Endodermal cell (in vitro differentiated cells): ENCODE results near the gene CBX8. TPM values are rescaled to one million over a fixed set of nuclear protein-coding genes. Genes with fewer than 3 reads are reported as not detected.
"Not testable (repeated sequence)": the region's sequence is repeated elsewhere in the genome, so short reads cannot be mapped to it uniquely, and the experiment has no call there.

ENCODE experiments used
- DNase-seq: peaks from one replicate; pipeline ENCODE4 v3.0.0-alpha.2; 2017
- H3K27ac ChIP-seq: 2 replicates; pipeline ENCODE4 v1.5.1; 2013; ENCODE audit warnings: mild to moderate bottlenecking, low read depth, low read length, moderate library complexity
- H3K27me3 ChIP-seq: 2 replicates; pipeline ENCODE4 v1.6.1; 2013; ENCODE audit warnings: mild to moderate bottlenecking, low read length, moderate library complexity; ENCODE audit not compliant: insufficient read depth, control insufficient read depth, poor library complexity, severe bottlenecking
- H3K36me3 ChIP-seq: 2 replicates; pipeline ENCODE4 v1.7.0; 2013; ENCODE audit warnings: mild to moderate bottlenecking, low read length, moderate library complexity; ENCODE audit not compliant: control insufficient read depth, insufficient read depth
- H3K4me1 ChIP-seq: one replicate; pipeline ENCODE4 v1.7.0; 2013; ENCODE audit warnings: low read length; ENCODE audit not compliant: control insufficient read depth, insufficient read depth
- H3K4me3 ChIP-seq: 2 replicates; pipeline ENCODE4 v1.5.1; 2013; ENCODE audit warnings: mild to moderate bottlenecking, low read length, moderate library complexity
- H3K9ac ChIP-seq: 2 replicates; pipeline ENCODE4 v1.6.1; 2013; ENCODE audit warnings: mild to moderate bottlenecking, low read length, moderate library complexity; ENCODE audit not compliant: poor library complexity, severe bottlenecking; ENCODE audit errors: extremely low read depth
- H3K9me3 ChIP-seq: 2 replicates; pipeline ENCODE4 v1.6.1; 2013; ENCODE audit warnings: mild to moderate bottlenecking, low read length, moderate library complexity; ENCODE audit not compliant: control insufficient read depth
- H3K27ac Mint-ChIP-seq: 2 replicates; pipeline ENCODE4 v1.8.0; 2020; ENCODE audit warnings: mixed read lengths
- H3K27me3 Mint-ChIP-seq: 2 replicates; pipeline ENCODE4 v1.8.0; 2021; ENCODE audit warnings: mild to moderate bottlenecking, mixed read lengths; ENCODE audit not compliant: insufficient read depth
- H3K36me3 Mint-ChIP-seq: 2 replicates; pipeline ENCODE4 v1.8.0; 2020; ENCODE audit warnings: low read depth, mixed read lengths
- H3K4me1 Mint-ChIP-seq: 2 replicates; pipeline ENCODE4 v1.8.0; 2020; ENCODE audit warnings: mixed read lengths
- H3K4me3 Mint-ChIP-seq: 2 replicates; pipeline ENCODE4 v1.8.0; 2020; ENCODE audit warnings: mild to moderate bottlenecking, moderate library complexity, mixed read lengths
- H3K9me3 Mint-ChIP-seq: 2 replicates; pipeline ENCODE4 v1.8.0; 2020; ENCODE audit warnings: mild to moderate bottlenecking, mixed read lengths
- CTCF ChIP-seq: fragments of 200-600 bp; sonication (generic); conservative IDR thresholded peaks from 2 replicates; pipeline ENCODE4 v1.5.0; 2021; ENCODE audit warnings: antibody characterized with exemption, mild to moderate bottlenecking
- WGBS, 2 experiments: methylation state at CpG; one replicate each; pipeline versions ENCODE4 v1.1.5 to v1.1.7; 2013; ENCODE audit warnings: missing lambda C conversion rate in 2 of 2, mixed read lengths in 1 of 2; ENCODE audit not compliant: insufficient coverage in 1 of 2, insufficient read length in 1 of 2; 5-methylcytosine and 5-hydroxymethylcytosine counted together
- total RNA-seq, 2 donors: library from RNA; stranded (reverse); fragmentation: NEBNext Ultra II Directional in 1 of 2; extraction: Animal tissue kit (Norgen Biotek cat#: 25700) in 1 of 2; gene quantifications; 2 replicates in 1 of 2; 3 replicates in 1 of 2; pipeline ENCODE4 v1.2.1, GENCODE V29; 2021

CBX8 gene
- total RNA-seq, 2 donors from 2014 or later, result 5.4 to 5.6 TPM

GRCh38 chr17:79775632-79776031 is 21.2 kb downstream of the CBX8 start:
- no peak overlapping the region for H3K27ac ChIP-seq
- 89 to 100% methylated on average over 1 to 5 of the region's 6 CpGs for WGBS, 2 experiments
- Mint-ChIP-seq H3K4me3 (no peak overlapping the region), H3K9me3 (no peaks in the 10 kb centered on the region), H3K36me3 (peaks cover 16% of the 10 kb centered on the region), H3K27ac (no peak overlapping the region), H3K27me3 (peaks cover 5% of the 10 kb centered on the region), H3K4me1 (peaks cover 33% of the 10 kb centered on the region)
- no peak overlapping the region for H3K9ac ChIP-seq
- H3K9me3 ChIP-seq, result no peaks in the 10 kb centered on the region
- no peak for TF ChIP-seq CTCF
- H3K36me3 ChIP-seq, result peaks cover 11% of the 10 kb centered on the region
- H3K4me1 ChIP-seq, result peaks cover 13% of the 10 kb centered on the region
- no peak overlapping the region for H3K4me3 ChIP-seq
- H3K27me3 ChIP-seq, result no peaks in the 10 kb centered on the region
- no peak for DNase-seq

GRCh38 chr17:79774561-79774975 is 22.3 kb downstream of the CBX8 start:
- peaks cover 11% of the 10 kb centered on the region for H3K4me1 ChIP-seq
- peaks cover 5% of the 10 kb centered on the region for H3K36me3 Mint-ChIP-seq
- WGBS, 2 experiments, result 90 to 93% methylated on average over 6 to 7 of the region's 8 CpGs

GRCh38 chr17:79772726-79773125 is 24.2 kb downstream of the CBX8 start:
- not testable (repeated sequence) for H3K9me3 Mint-ChIP-seq, H3K27me3 Mint-ChIP-seq, H3K27ac Mint-ChIP-seq, H3K4me3 Mint-ChIP-seq, H3K4me3 ChIP-seq, DNase-seq, H3K9me3 ChIP-seq, H3K36me3 ChIP-seq, H3K4me1 ChIP-seq, H3K36me3 Mint-ChIP-seq, H3K27ac ChIP-seq, H3K9ac ChIP-seq, H3K27me3 ChIP-seq
- peaks cover 18% of the 10 kb centered on the region for H3K4me1 Mint-ChIP-seq
- 83 to 90% methylated on average over 5 to 9 of the region's 9 CpGs for WGBS, 2 experiments

More at GRCh38 chr17:79774561-79774975, 22.3 kb downstream of the CBX8 start:
- Mint-ChIP-seq H3K27ac (no peak overlapping the region), H3K4me1 (peaks cover 25% of the 10 kb centered on the region), H3K27me3 (peaks cover 9% of the 10 kb centered on the region), H3K9me3 (no peaks in the 10 kb centered on the region), H3K4me3 (no peak overlapping the region)
- Histone ChIP-seq H3K9me3 (no peaks in the 10 kb centered on the region), H3K27me3 (no peaks in the 10 kb centered on the region), H3K4me3 (no peak overlapping the region), H3K36me3 (peaks cover 2% of the 10 kb centered on the region), H3K9ac (no peak overlapping the region), H3K27ac (no peak overlapping the region)
- no peak for TF ChIP-seq CTCF
- no peak for DNase-seq

- Mint-ChIP-seq H3K27me3 (peaks cover 9% of the 10 kb centered on the region), H3K9me3 (peaks cover 1% of the 10 kb centered on the region), H3K27ac (no peak overlapping the region), H3K36me3 (no peaks in the 10 kb centered on the region), H3K4me1 (peaks cover 10% of the 10 kb centered on the region), H3K4me3 (no peak overlapping the region)
- Histone ChIP-seq H3K27me3 (no peaks in the 10 kb centered on the region), H3K4me3 (no peak overlapping the region), H3K36me3 (no peaks in the 10 kb centered on the region), H3K9ac (no peak overlapping the region), H3K4me1 (peaks cover 1% of the 10 kb centered on the region), H3K9me3 (no peaks in the 10 kb centered on the region), H3K27ac (no peak overlapping the region)
- DNase-seq, result no peak
- TF ChIP-seq CTCF, result no peak
- WGBS, 2 experiments, result 85 to 92% methylated on average over 6 of the region's 6 CpGs
Measured at GRCh38 chr17:79771276-79771675, 25.6 kb downstream of the CBX8 start.
